ENCODE measurements around the gene BOD1L1.

BOD1L1 gene

DNA sequence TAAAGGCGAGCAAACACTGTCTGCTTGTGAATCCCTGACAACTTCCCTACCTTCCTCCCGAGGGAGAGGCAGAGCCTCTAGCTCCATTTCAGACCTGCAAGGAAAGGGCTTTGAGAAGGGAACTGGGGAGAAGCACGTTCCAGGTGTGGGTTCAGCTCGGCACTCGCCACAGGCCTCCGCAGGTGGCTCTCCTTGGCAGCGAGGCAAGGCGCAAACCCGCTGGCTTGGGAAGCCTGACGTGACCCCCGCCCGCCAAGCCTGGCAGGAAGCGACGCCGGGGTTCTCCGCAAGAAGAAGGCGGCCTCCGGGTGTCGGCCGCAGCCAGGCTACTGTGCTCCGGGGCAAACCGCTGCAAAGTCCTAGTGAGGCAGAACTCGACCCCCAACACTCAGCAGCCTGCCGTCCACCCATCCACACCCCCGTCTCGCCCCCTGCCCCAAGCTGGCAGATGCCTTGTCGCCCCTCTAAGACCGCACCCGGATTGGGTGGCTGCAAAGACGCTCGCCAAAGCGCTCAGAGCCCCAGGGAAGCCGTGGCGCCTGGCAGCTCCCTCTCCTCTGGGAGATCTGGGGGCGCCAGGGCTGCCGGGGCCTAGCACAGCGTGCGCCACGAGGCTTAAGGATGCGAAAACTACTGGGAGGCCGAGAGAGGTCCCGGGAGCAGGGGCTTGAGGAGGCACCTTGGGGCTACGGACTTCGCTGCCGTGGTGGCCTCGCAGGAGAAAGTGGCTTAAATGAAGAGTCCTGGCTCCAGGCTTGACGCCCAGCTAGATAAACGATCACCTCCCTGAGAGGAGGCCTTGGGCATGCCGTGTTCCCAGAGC lies 105.0 kb downstream of the BOD1L1 start:
- Histone ChIP-seq H3K4me3 (ENCODE audit: low read depth, low read length) (peak overlapping the region; percentile 17), H3K27ac (no peak overlapping the region), H3K36me3 (replicated peaks) (no peaks in the 10 kb centered on the region), H3K27me3 (replicated peaks) (peaks cover 69% of the 10 kb centered on the region)
- TF ChIP-seq, protein P1, sequence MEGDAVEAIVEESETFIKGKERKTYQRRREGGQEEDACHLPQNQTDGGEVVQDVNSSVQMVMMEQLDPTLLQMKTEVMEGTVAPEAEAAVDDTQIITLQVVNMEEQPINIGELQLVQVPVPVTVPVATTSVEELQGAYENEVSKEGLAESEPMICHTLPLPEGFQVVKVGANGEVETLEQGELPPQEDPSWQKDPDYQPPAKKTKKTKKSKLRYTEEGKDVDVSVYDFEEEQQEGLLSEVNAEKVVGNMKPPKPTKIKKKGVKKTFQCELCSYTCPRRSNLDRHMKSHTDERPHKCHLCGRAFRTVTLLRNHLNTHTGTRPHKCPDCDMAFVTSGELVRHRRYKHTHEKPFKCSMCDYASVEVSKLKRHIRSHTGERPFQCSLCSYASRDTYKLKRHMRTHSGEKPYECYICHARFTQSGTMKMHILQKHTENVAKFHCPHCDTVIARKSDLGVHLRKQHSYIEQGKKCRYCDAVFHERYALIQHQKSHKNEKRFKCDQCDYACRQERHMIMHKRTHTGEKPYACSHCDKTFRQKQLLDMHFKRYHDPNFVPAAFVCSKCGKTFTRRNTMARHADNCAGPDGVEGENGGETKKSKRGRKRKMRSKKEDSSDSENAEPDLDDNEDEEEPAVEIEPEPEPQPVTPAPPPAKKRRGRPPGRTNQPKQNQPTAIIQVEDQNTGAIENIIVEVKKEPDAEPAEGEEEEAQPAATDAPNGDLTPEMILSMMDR (IDR thresholded peaks at IDR 0.05; ENCODE audit: low read depth, low read length, missing control alignments) = no peak
- DNase-seq = no peak
- in situ Hi-C loops (cut with HindIII; ENCODE audit: low pct_ligation_motif_present, low sequenced_read_pairs) = no loop called here

- no peaks in the 10 kb centered on the region for H3K36me3 ChIP-seq (replicated peaks)
- no peak overlapping the region for H3K4me3 ChIP-seq (ENCODE audit: low read depth, low read length)
- TF ChIP-seq, protein P1 (IDR thresholded peaks at IDR 0.05; ENCODE audit: low read depth, low read length, missing control alignments) = no peak
- peaks cover 66% of the 10 kb centered on the region for H3K27me3 ChIP-seq (replicated peaks)
- H3K27ac ChIP-seq = no peak overlapping the region
- in situ Hi-C loops (cut with HindIII; ENCODE audit: low pct_ligation_motif_present, low sequenced_read_pairs) = no loop called here
- DNase-seq = no peak
Observed at GRCh38 chr4:13521047-13521446, 106.5 kb downstream of the BOD1L1 start.
